GM12873 (cell line): ENCODE results near the gene TMEM214.

Experiments used
- CTCF ChIP-seq: IDR thresholded peaks from 2 replicates; pipeline ENCODE4 v1.5.1; 2012; ENCODE audit warnings: low read depth, mild to moderate bottlenecking, moderate library complexity, low read length, control low read depth; ENCODE audit not compliant: insufficient read depth; ENCODE audit errors: missing control alignments

TMEM214 gene

GRCh38 chr2:27021253-27022049, 11.3 kb upstream of the TMEM214 start:
- TF ChIP-seq CTCF: no peak

GRCh38 chr2:27023740-27024139, 9.0 kb upstream of the TMEM214 start:
- TF ChIP-seq CTCF: no peak

GRCh38 chr2:27024188-27024587, 8.6 kb upstream of the TMEM214 start:
- TF ChIP-seq CTCF: no peak

GRCh38 chr2:27024812-27025211, 8.0 kb upstream of the TMEM214 start:
- TF ChIP-seq CTCF: peak; percentile 12

- no peak for TF ChIP-seq CTCF
Observed at GRCh38 chr2:27025281-27025800, 7.4 kb upstream of the TMEM214 start.

GRCh38 chr2:27025861-27026851, 6.6 kb upstream of the TMEM214 start:
- TF ChIP-seq CTCF: no peak

GRCh38 chr2:27027211-27027651, 5.5 kb upstream of the TMEM214 start:
- TF ChIP-seq CTCF: no peak
